GM12875 (cell line): ENCODE data around the gene PARP12.

ENCODE experiments used
- H3K4me3 ChIP-seq: one replicate; pipeline ENCODE4 v1.5.1; 2011; ENCODE audit warnings: low read depth, low read length, control low read depth
- CTCF ChIP-seq: IDR thresholded peaks from 2 replicates; pipeline ENCODE4 v1.5.1; 2011; ENCODE audit warnings: low read depth, mild to moderate bottlenecking, control low read depth, inconsistent platforms, low read length, moderate library complexity, borderline replicate concordance; ENCODE audit not compliant: insufficient read depth

The PARP12 gene

GRCh38 chr7:140045697-140046096 is 17.1 kb downstream of the PARP12 start:
- H3K4me3 ChIP-seq: no peak overlapping the region
- TF ChIP-seq CTCF: no peak

- no peak for TF ChIP-seq CTCF
- H3K4me3 ChIP-seq: no peak overlapping the region
These were observed 18.5 kb downstream of the PARP12 start for GRCh38 chr7:140044251-140044650.

GRCh38 chr7:140042386-140042670 is 20.4 kb downstream of the PARP12 start:
- TF ChIP-seq CTCF: no peak
- H3K4me3 ChIP-seq: no peak overlapping the region

- H3K4me3 ChIP-seq: no peak overlapping the region
- TF ChIP-seq CTCF: no peak
These were observed 20.9 kb downstream of the PARP12 start for GRCh38 chr7:140041659-140042385.

GRCh38 chr7:140039896-140040295 is 22.9 kb downstream of the PARP12 start:
- no peak for TF ChIP-seq CTCF
- H3K4me3 ChIP-seq: no peak overlapping the region

- no peak for TF ChIP-seq CTCF
- no peak overlapping the region for H3K4me3 ChIP-seq
These were observed 23.7 kb downstream of the PARP12 start for GRCh38 chr7:140039066-140039465.

GRCh38 chr7:140036224-140036962 is 26.4 kb downstream of the PARP12 start:
- no peak for TF ChIP-seq CTCF
- no peak overlapping the region for H3K4me3 ChIP-seq
